Stomach (tissue), 9 donors: ENCODE data around the gene DUSP8. TPM values are rescaled to one million over a fixed set of nuclear protein-coding genes. Genes with fewer than 3 reads are reported as not detected.

Source experiments
- DNase-seq, 2 donors: peaks; one replicate each; pipeline versions ENCODE4 v3.0.0 to v3.0.0-alpha.2; 2013 to 2019
- H3K27ac ChIP-seq, 5 donors: fragments of 200-600 bp in 4 of 5; sonication (generic) in 4 of 5; one replicate each; pipeline ENCODE4 v1.5.1; 2013 to 2019; ENCODE audit warnings: mild to moderate bottlenecking in 1 of 5, moderate library complexity in 1 of 5
- H3K27me3 ChIP-seq, 3 donors: fragments of 200-600 bp; sonication (generic); one replicate each; pipeline ENCODE4 v1.5.1; 2017 to 2019; ENCODE audit warnings: mixed run types in 1 of 3
- H3K36me3 ChIP-seq, 4 donors: fragments of 200-600 bp; sonication (generic); 1 replicate in 3 of 4; 2 replicates in 1 of 4; pipeline ENCODE4 v1.5.1; 2016 to 2019
- H3K4me1 ChIP-seq, 4 donors: fragments of 200-600 bp; sonication (generic); one replicate each; pipeline ENCODE4 v1.5.1; 2016 to 2019
- H3K4me3 ChIP-seq, 4 donors: fragments of 200-600 bp; sonication (generic) in 3 of 4; one replicate each; pipeline ENCODE4 v1.5.1; 2016 to 2019; ENCODE audit warnings: mild to moderate bottlenecking in 1 of 4
- H3K9me3 ChIP-seq, 4 donors: fragments of 200-600 bp; sonication (generic); one replicate each; pipeline ENCODE4 v1.5.1; 2016 to 2019
- EP300 ChIP-seq: sonication (generic); formaldehyde crosslinking; IDR thresholded peaks from one replicate; pipeline ENCODE4 v1.6.1; 2017; ENCODE audit warnings: antibody characterized with exemption
- POLR2A ChIP-seq, 4 donors: fragments of 450-650 bp; IDR thresholded peaks; one replicate each; pipeline ENCODE4 v1.6.1; 2016; ENCODE audit warnings: antibody characterized with exemption in 4 of 4, control low read depth in 2 of 4, mild to moderate bottlenecking in 1 of 4, moderate library complexity in 1 of 4
- POLR2AphosphoS5 ChIP-seq, 3 donors: sonication (generic); formaldehyde crosslinking; IDR thresholded peaks; one replicate each; pipeline ENCODE4 v1.6.1; 2016; ENCODE audit warnings: antibody characterized with exemption in 3 of 3
- WGBS, 5 donors: extraction: QIAGEN DNeasy Blood & Tissue Kit in 3 of 5; methylation state at CpG; one replicate each; pipeline versions ENCODE4 v1.1.5 to v1.1.7; 2013 to 2018; 5-methylcytosine and 5-hydroxymethylcytosine counted together
- intact Hi-C: fragments of 100-400 bp; cut with DNase I; formaldehyde crosslinking; loops from one replicate; pipeline ENCODE4 v1.15.1; 2023; ENCODE audit warnings: low total_unique reads
- polyA plus RNA-seq, 3 donors: library from polyadenylated mRNA; stranded (reverse); fragments of 200-250 nt; gene quantifications; one replicate each; pipeline ENCODE4 v1.2.3, GENCODE V29; 2013
- total RNA-seq, 5 donors: library from RNA; depleted of rRNA; stranded (reverse); fragments of >200 nt; gene quantifications; one replicate each; pipeline versions ENCODE4 v1.1.0 to v1.2.3, GENCODE V29; 2014 to 2016
- TF ChIP-seq, protein P1 (sequence below), 7 experiments: fragments of 450-650 bp in 4 of 7; fragments of 200-600 bp in 3 of 7; sonication (generic) in 3 of 7; IDR thresholded peaks; one replicate each; pipeline ENCODE4 v1.5.1; 2016 to 2019; ENCODE audit warnings: antibody characterized with exemption in 7 of 7, control low read depth in 2 of 7, mild to moderate bottlenecking in 1 of 7
- donor health status: healthy with polysubstance abuse.
- donor health status: Bipolar disorder and iron deficiency.
- donor health status: healthy.

Gene DUSP8
- total and polyA plus RNA-seq, 8 donors = 0.58 to 31.6 (median 2.6) TPM

DNA sequence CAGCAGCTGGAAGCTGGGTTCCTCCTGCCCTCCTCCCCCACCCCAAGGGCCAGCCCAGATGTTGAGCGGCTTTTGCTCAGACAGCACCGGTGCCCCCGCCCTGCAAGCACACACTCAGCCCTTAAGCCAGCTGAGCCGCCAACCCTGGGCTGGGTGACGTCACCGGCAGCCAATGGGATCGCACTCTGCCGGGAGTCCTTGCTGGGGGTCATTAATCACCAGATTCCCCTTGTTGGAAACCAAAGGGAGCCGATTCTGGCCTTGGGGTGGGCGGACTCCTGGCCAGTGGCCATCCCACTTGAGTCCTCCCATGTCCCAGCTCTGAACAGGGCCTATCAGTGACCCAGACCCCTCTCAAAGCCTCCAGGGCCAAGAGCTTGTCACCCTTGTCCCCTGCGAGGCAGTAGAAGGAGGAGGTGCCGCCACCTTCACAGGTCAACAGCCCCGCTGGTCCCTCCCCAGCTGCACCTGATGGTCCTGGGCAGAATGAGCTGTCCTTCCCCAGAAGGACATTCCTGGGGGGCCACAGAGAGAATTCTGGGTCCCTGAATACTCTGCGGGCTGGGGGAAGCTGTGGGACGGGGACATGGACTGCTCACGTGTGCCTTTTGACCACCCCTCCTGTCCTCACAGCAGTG, 7.4 kb downstream of the DUSP8 start:
- intact Hi-C loops = no loop called here
- peaks cover 15 to 57% (median 39%) of the 10 kb centered on the region in 4 donors for H3K4me1 ChIP-seq
- peak overlapping the region in 3 of 5 donors; percentile 31 to 75 (median 43) for H3K27ac ChIP-seq

DNA sequence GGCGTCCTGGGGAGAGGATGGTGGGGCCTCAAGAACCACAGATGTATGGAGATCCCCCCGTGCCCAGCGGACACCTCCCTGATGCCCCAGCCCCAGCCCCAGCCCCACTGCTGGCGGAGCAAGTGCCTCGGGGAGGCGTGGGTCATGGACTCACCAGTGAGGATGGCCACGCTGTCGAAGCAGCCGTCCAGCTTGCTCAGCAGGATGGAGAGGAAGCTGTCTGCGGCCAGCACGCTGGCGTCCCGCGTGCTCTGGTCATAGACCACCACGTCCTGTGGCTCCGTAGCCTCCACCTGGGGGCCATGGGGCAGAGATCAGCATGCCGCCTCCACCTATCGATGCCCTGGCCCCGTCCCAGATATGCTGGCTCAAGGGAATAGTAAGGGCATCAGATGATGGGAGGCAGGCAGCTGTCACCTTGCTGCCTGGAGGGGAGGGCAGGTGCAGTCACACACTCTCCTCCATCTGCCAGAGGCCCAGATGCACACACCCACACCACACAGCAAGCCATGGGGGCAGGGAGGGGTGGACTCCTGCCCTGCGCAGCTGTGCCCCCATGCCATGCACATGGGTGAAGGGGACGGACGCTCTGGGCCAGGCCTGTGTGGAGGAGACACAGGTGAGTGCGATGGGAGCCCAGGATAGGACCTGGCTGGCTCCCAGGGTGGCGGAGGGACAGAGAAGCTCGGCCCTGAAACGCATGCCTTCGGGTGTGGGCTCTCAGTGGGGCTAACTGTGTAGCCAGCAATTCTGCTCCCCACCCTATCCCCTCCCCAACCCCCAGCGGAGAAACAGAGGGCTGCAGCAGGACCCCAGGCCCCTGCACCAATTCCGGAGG, 8.2 kb downstream of the DUSP8 start:
- 76 to 86% (median 83%) methylated on average over 5 to 29 of the region's 29 CpGs for WGBS, 5 donors
- Histone ChIP-seq H3K9me3 (no peaks in the 10 kb centered on the region), H3K4me1 (peaks cover 19 to 57% (median 39%) of the 10 kb centered on the region in 4 donors), H3K4me3 (no peak overlapping the region), H3K27me3 (no peaks in the 10 kb centered on the region), H3K36me3 (peaks cover 3 to 49% (median 24%) of the 10 kb centered on the region in 4 donors), H3K27ac (peak overlapping the region in 3 of 5 donors; percentile 31 to 75 (median 43))
- intact Hi-C loops = no loop called here
- TF ChIP-seq, protein P1, sequence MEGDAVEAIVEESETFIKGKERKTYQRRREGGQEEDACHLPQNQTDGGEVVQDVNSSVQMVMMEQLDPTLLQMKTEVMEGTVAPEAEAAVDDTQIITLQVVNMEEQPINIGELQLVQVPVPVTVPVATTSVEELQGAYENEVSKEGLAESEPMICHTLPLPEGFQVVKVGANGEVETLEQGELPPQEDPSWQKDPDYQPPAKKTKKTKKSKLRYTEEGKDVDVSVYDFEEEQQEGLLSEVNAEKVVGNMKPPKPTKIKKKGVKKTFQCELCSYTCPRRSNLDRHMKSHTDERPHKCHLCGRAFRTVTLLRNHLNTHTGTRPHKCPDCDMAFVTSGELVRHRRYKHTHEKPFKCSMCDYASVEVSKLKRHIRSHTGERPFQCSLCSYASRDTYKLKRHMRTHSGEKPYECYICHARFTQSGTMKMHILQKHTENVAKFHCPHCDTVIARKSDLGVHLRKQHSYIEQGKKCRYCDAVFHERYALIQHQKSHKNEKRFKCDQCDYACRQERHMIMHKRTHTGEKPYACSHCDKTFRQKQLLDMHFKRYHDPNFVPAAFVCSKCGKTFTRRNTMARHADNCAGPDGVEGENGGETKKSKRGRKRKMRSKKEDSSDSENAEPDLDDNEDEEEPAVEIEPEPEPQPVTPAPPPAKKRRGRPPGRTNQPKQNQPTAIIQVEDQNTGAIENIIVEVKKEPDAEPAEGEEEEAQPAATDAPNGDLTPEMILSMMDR (IDR thresholded peaks at IDR 0.05) = no peak
- TF ChIP-seq POLR2AphosphoS5 (IDR thresholded peaks at IDR 0.05) = no peak
- TF ChIP-seq EP300 = no peak
- no peak for TF ChIP-seq POLR2A (IDR thresholded peaks at IDR 0.05)
- peak in 1 of 2 donors; percentile 39 for DNase-seq

More for the DNA sequence above, 7.4 kb downstream of the DUSP8 start:
- H3K9me3 ChIP-seq = no peaks in the 10 kb centered on the region
- DNase-seq = peak in 1 of 2 donors; percentile 94
- WGBS, 5 donors = 36 to 64% (median 56%) methylated on average over 4 to 16 of the region's 16 CpGs
- peaks cover 3 to 49% (median 24%) of the 10 kb centered on the region in 4 donors for H3K36me3 ChIP-seq
- TF ChIP-seq, protein P1 (IDR thresholded peaks at IDR 0.05) = no peak
- no peak for TF ChIP-seq POLR2AphosphoS5 (IDR thresholded peaks at IDR 0.05)
- no peak for TF ChIP-seq POLR2A (IDR thresholded peaks at IDR 0.05)
- TF ChIP-seq EP300 = no peak
- H3K4me3 ChIP-seq = no peak overlapping the region
- H3K27me3 ChIP-seq = no peaks in the 10 kb centered on the region

DNA sequence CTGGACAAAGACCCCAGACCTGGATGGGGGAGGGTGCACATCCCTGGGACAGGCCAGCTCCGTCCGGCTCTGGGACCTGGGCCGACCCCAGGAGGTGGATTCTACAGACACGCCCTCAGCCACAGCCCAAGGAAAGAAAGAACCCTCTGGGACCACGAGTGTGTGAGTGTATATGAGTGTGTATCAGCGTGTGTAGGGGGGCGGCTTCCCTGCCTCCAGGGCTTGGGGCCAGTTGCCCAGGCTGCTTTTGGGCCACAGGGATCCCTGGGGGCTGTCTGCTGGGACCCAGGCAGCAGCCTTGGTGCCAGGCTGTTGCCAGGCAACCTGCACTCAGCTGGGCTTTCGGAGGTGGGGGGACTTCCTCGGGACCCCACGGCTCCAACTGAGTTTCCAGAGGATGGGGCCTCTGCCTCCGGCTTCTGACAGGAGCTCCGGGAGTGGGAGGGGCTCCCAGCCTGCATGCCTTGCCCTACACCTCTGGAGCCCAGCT, 8.9 kb downstream of the DUSP8 start:
- WGBS, 5 donors = 70 to 79% (median 77%) methylated on average over 5 to 12 of the region's 12 CpGs
- no peaks in the 10 kb centered on the region for H3K27me3 ChIP-seq
- no peak overlapping the region for H3K4me3 ChIP-seq
- H3K36me3 ChIP-seq = peaks cover 3 to 49% (median 24%) of the 10 kb centered on the region in 4 donors
- intact Hi-C loops = no loop called here
- H3K27ac ChIP-seq = peak overlapping the region in 1 of 5 donors; percentile 75
- H3K4me1 ChIP-seq = peaks cover 25 to 57% (median 42%) of the 10 kb centered on the region in 4 donors
- no peak for DNase-seq
- TF ChIP-seq POLR2AphosphoS5 (IDR thresholded peaks at IDR 0.05) = no peak
- no peak for TF ChIP-seq EP300
- TF ChIP-seq POLR2A (IDR thresholded peaks at IDR 0.05) = no peak
- TF ChIP-seq, protein P1 (IDR thresholded peaks at IDR 0.05) = no peak
- no peaks in the 10 kb centered on the region for H3K9me3 ChIP-seq

DNA sequence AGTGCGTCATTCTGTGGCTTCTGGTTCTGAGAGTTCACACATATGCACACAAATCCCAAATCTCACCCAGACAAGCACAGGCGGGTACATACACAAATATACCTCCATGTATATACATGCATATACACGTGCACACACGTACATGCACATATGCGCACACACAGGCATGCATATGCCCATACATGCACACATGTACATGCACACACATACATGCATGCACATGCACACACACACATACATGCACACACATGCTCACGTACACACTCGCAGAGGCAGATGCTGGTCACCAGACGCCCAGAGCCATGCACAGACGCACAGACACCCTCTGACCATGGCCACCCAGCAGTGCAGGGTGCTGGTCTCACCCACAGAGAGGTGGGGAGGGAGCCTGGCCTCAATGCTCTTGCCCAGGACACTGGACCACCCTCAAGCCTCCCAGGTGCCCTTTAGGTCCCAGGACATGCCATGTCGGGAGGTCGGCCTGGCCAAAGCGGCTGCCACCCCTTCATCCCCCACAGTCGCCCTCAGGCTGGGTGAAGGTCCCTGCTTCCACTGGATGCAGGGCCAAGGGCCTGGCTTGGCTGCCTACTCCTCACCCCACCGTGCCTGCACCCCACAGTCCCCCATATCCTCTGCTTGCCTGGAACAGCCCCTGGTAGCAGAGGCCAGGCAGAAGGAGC, 9.5 kb downstream of the DUSP8 start:
- Histone ChIP-seq H3K27me3 (no peaks in the 10 kb centered on the region), H3K27ac (peak overlapping the region in 1 of 5 donors; percentile 94), H3K4me1 (peaks cover 26 to 57% (median 45%) of the 10 kb centered on the region in 4 donors), H3K9me3 (no peaks in the 10 kb centered on the region), H3K4me3 (no peak overlapping the region), H3K36me3 (peaks cover 3 to 52% (median 25%) of the 10 kb centered on the region in 4 donors)
- DNase-seq = no peak
- WGBS, 5 donors = 85 to 95% (median 94%) methylated on average over 6 to 14 of the region's 14 CpGs
- intact Hi-C loops = no loop called here
- TF ChIP-seq POLR2AphosphoS5 (IDR thresholded peaks at IDR 0.05) (no peak), POLR2A (IDR thresholded peaks at IDR 0.05) (no peak), EP300 (no peak)
- TF ChIP-seq, protein P1 (IDR thresholded peaks at IDR 0.05) = no peak
